EH (cell line): ENCODE data around the gene CPN2.

Source experiments
- DNase-seq: peaks from one replicate; pipeline ENCODE4 v3.0.0-alpha.2; 2015; ENCODE audit warnings: low read depth

Gene CPN2

DNA sequence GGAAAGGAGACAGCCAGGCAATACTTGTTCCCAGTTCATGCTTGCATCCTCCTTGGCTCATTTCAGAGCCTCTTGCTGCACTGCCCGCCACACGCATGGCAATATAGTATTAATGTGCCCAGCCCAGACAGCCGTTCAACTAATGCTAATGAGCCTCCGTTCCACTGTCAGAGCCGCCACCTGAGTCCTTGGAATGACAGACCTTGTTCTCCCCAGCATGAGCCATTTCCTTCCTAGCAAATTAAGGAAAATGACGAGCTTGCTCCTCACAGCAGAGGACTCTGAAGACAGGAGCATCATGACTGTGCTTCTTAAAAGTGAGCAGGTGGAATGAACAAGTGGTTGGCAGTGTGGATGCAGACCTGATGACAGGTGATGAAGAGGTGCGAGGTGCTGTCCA is 29.2 kb upstream of the CPN2 start:
- DNase-seq = no peak

DNA sequence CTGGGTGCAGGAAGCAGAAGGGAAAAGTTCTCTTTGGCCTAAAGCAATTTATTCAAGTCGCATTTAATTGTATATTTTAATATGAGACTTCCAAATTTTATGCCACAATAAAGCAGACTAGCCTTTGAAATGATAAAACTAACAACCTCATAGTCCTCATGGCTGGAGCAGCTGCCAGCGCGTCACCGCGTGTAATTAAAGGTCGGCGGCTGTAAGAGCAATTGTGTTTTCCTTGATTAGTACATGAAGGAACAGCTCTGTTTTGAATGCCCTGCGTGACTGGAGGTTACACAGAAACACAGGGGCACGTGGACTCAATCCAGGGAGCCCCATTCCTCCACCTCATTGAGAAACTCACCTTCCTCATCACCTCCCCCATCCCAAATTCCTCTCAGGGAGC is 28.5 kb upstream of the CPN2 start:
- no peak for DNase-seq

DNA sequence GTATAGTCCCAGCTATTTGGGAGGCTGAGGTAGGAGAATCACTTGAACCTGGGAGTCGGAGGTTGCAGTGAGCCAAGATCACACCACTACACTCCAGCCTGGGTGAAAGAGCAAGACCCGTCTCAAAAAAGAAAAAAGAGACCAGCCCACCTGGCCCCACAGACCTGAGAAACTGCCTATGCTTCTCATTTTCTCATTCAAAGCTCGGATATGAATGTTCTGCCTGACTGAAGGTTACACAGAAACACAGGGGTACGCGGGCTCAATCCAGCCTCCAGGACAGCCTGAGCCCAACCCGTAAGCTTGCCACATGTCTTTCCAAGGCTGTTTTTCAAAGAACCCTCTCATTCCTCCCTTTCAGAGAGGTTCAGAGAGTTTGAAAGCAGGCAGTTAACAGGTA is 28.1 kb upstream of the CPN2 start:
- DNase-seq = no peak

DNA sequence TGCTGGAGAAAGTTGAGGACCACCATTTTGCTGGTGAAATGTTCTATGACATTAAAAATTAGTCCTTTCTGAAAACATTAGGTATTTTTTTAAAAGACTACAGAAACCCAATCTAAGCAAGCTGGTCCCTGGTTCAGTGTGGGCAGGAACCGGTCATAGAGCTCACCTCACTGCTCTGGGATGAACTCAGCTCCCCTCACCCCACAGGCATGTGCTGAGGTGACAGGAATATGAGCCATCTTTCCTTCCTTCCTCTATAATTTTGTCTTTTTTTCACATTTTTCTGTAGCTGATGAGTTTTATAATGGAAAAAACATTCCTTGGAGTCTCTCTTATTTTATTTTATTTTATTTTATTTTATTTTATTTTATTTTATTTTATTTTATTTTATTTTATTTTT is 26.6 kb upstream of the CPN2 start:
- no peak for DNase-seq

DNA sequence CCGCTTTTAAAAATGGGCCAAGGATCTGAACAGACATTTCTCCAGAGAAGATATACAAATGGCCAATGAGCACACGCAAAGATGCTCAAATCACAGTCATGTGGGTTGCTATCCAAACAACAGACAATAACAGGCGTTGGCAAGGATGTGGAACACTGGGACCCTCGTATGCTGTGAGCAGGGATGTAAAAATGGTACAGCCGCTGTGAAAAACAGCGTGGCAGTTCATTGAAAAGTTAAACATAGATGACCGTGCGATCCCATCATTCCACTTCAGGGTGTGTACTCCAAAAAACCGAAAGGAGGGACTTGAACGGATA is 25.1 kb upstream of the CPN2 start:
- no peak for DNase-seq

DNA sequence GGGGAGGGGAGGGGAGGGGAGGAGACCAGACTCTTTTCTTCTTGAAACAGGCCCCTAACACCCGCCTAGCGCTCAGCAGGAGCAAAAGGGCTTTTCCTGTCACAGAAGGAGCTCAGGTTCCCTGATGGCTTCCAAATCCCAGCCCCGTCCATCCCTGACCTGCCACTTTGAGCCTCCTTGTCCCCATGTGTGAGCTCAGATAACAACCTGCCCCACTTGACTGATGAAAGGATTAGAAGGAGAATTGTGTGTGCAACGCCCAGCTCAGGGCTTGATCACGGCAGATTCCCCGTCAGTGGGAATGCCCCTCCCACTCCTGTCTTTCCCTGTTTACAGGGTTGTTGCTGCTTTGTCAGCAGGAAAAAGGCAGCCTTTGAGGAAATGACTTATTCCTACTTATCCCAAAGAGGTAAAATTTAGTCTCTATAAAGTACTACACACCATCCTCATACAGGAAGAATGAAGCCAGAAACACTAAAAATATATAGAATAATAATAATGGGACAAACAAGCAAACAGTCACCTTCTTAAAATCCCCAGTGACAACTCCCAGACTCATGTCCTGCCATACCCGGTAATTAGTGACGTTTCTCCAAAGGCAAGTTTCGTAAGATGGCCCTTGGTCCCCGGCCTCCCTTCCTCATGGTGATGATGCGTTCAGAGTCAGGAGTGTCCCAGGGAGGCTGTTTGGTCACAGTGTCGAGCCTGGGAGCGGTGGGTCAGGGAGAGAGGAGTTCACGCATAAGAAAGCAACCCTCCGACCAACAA is 24.5 kb upstream of the CPN2 start:
- no peak for DNase-seq

DNA sequence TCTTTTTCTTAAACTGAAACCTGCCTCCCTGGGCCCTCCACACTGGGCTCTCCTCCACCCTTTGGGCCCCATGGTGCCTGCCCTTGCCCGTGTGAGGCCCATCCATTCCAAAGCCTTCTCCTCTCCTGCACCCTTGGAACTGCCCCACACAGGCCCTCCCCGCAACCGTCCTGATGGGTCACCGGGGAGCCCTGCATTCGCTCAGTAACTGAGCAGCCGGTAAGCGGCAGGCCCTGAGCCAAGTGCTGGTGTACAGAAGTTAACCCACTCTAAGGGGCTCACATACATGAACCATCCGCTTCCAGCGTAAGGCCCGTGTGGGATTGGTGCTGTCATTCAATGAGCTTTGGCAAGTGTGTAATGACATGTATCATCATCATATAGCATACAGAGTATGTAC is 23.8 kb upstream of the CPN2 start:
- DNase-seq = no peak

DNA sequence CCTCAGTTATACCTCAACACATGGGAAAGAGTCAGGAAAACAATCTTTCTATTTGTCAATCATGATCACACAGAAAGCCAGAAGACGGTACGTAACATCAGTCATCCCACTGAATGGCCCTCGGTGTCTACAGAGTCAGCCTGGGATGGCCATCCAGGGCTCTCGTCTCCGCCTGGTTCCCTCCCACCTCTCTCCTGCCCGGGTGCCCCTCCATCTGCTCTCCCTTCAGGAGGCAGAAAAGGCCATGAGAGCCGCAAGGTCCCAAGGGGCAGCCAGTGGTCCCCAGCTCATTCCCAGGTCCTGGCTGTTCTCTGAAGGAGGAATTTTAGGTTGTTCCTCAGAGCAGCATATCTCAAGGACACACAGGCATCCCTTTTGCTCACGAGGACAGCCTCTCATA is 22.8 kb upstream of the CPN2 start:
- DNase-seq = no peak

DNA sequence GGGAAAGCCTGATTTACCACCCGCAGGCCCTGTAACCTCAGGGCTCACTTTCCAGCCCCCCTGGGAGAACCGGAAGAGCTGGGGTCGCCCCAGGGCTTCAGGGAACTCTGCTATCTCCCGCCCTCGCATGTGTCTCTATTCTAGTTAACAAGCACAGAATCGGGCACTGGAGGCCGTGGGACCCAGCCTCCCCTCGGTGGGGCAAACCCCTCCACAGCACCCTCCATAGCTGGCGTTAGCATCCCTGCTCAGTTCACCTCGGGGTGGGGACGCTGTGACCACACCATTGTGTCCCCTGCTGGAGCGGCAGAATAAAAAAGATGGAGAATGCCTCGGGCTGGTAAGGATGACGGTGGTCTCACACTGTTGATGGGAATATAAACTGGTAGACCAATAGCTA is 21.9 kb upstream of the CPN2 start:
- DNase-seq = no peak

DNA sequence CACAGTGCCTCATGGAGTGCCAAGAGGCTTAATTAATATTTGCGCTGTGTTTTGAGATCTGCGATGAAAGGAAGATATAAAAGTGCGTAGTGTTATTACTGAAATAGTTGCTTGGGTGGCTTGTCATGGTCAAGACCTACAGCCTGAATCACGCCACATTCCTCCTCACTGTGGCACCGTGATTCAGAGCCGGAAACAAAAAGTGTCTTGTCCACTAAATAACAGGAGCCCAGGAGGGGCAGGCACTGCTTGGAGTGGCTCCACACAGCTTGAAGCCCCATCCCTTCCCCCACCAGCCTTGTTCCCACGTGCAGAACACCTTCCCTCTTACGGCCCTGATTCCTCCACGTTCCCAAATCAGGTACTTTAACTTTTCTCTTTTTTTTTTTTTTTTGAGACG is 19.6 kb upstream of the CPN2 start:
- DNase-seq = no peak

DNA sequence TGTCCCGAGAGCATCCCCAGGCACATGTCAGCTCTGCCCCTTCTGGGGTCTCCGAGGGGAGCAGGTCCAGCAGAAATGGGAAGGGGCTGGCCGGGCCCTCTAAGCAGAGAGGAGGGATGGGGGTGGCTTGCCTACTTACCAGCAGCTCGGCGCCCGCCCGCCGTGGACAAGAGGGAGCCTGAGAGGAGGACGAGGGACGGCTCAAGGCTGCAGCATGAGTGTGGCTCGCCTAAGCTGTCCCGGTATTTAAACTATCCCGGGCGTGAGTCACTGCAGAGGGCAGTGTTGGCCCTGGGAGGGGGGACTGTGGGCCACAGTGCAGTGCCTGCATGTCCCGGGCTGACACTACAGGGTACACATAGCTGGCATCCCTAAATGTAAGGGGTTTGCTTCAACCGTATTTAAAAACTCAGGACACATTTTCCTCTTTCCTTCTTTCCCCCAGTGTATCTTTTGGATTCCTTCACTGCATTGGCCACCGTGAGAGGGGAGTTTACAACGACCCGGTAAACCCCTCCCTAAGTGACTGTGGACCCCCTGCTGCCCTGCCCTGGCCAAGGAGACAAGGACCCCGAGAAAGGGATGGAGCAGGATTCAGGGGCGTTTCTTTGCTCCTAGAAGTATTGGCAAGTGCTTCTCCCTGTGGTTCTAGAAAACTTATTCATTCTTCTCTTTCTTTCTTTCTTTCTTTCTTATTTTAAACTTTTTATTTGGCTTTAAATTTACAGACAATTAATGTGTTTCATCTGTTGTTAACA is 18.6 kb upstream of the CPN2 start, which contains the start of gene LRRC15:
Gene LRRC15, minus strand, starts transcription at position 222 of the 758 bp plus-strand sequence. CDS start 8,700 bp downstream, outside the sequence.
- peak; percentile 86 for DNase-seq

DNA sequence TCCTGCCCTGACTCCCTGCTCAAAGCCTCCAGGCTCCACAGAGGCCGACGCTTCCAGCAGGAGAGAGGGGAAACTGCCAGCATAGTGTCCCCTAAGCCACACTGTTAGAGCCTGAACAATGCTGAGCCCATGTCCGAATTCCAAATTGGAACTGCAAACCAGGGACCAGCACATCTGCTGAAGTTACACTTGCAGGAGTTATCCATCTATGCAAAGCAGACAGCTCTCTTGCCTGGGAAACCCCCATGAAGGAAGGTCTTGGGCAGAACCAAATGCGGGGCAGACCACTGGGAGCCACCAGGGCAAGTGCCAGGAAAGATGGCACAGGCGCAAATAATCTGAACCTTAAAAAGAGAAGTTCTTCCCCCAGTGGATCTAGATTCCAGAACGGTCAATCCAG is 17.8 kb upstream of the CPN2 start:
- DNase-seq = no peak

DNA sequence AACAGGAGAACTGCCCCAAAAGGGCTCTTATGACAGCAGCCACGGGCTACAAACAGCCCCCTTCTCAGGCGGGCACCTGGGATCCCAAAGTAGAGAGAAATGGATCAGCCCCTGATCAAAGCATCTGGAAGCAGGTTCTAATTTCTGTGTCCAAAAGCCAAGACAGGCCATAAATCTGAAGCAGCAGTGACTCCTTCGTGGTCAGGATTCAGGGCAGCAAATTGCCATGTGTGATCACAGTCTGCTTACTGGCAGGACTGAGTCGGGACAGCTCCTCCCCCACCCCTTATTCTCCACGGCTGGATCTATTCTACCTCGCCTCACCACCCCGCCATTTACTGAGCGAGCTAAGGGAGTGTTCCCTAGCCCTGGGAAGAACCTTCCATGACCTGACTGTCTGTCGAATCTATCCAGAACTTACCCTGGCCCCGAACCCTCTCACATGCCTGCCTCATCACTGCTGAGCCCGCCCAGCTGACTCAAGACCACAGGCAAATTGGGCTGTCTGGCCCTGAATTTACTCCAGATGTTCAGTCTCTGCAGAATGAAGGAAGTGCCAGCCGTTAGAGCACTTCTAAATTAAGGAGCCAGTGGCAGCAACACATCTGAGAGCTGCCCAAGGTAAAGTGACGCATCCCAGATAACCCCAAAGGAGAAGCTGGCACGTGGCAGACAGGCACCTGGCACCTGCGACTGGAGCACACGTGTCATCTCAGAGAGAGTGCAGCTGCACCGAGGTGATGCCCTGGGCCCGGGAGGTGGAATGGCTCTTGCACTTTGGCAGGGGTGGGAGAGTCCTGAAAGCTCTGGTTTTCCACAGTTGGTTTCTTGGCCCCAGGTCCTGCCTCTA is 17.1 kb upstream of the CPN2 start:
- peak; percentile 72 for DNase-seq

DNA sequence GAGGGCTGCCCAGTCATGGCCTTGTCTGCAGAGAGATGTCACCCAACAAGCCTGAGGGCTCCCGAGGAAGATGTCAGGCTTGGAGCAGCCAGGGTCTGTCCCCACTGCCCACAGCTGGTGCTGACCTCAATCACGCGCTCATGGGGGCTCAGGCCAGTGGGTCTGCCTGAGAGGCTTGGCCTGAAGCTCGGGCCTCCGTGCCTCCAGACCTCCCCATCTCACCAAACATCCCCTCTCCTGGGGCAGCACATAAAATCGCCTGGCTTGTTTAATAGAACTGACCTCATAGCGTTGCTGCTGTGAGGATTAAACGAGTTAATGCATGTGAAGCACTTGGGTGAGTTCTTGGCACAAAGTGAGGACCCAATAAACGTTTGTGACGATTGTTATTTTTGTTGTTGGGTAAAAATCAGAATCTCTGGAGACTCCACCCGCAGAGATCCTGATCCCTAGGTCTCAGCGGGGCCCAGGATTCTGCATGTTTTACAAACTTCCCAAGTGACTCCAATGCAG is 14.9 kb upstream of the CPN2 start:
- no peak for DNase-seq

DNA sequence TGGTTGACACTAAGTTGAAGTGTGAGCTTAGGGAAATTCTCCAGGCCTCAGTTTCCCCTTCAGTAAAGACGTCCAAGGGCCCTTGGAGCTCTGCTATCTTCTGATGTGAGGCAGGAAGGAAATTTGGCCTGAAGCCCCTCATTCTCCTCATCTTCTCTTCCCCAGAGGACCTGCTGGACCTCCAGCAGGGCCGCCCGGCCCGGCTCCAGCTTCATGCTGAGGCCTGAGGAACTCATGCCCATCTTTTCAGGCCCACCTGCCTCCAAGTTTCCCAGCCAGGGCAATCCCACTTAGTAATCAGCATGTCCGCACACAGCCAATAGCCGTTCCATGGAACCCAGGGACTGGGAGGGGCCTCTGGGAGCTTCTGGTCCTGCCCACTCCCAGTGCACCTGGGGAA is 14.4 kb upstream of the CPN2 start:
- DNase-seq = no peak

DNA sequence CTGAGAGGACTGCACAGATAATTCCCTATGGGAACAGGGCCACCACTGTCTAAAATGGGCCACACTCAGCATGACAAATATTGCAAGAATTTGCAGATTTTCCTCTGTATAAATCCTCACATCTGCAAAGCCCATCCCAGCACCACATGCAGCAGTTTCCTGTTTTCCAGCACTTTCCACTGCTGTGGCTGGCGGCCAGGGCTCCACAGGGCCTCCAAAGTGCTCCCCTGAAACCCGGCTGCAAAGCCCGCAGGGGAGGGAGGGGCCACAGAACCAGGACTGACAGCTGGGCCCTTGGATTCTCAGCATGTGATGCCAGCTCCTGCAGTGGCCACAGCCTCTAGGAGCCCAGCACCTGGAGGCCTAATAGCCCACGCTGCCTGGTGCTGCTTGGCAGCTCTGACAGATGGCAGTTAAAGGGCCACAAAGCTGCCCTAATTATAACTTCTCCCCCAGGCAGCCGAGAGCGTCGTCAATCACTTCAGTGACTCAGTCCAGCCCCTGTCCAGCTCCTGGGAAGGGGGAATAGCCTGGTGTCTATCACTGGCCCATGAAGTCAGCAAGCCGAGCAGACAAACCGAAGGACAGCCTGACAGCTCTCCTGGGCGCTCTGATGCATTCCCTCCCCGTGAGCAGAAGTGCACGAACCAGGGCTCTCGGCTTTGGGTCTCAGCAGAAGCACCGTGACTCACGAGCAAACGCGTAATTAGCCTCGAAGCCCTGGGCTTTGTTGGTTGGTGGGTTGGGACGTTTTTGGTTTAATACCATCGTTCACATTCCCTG is 13.7 kb upstream of the CPN2 start:
- peak; percentile 86 for DNase-seq

DNA sequence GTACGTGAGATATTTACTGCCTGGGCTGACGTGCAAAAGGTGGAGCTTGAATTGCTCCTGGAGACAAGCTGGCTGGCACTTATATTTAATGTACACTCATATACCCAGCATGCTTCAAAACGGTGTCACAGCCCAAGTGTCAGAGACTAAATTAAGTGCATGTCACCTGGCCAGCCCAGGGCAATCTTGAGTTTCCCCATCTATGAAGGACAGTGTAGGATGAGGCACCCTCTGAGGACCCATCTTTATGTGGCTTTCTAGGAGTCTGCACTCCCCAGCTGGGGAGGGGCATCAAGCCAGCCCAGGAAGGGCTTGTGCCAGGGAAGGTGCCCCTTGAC is 13.2 kb upstream of the CPN2 start:
- DNase-seq = no peak

DNA sequence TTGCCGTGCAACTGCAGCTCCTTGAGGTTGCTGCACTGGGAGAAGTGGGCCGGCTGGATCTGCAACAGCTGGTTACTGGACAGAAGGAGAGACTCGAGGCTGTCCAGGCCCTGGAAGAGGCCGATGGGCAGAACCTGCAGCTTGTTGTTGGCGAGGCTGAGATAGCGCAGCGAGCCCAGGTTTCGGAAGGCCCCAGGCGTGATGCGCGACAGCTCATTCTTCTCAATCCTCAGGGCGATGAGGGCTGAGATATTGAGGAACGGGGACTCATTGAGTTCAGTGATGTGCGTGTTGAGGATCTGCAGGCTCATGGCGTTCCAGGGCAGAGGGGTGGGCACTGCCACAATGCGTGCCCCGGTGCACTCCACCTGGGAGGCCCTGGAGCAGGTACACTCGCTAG is 9.4 kb upstream of the CPN2 start:
- no peak for DNase-seq

DNA sequence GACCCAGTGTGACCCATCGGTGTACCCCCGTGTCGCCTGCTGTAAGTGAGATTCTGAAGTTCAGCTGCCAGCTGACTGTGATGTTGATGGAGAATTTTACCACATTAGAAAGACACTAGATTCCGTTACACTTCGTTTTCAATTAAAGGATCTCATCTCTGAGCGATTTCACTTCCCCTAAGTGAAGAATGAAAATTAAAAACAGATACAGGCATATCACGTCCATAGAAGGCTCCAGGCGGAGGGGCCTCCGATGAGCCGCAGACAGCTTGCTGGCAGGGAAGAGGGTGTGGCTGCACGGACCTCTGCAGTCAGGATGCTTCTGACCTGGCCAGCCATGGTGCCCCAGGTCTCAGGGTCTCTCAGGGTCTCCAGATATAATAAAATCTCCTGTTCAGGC is 6.6 kb upstream of the CPN2 start:
- DNase-seq = no peak

DNA sequence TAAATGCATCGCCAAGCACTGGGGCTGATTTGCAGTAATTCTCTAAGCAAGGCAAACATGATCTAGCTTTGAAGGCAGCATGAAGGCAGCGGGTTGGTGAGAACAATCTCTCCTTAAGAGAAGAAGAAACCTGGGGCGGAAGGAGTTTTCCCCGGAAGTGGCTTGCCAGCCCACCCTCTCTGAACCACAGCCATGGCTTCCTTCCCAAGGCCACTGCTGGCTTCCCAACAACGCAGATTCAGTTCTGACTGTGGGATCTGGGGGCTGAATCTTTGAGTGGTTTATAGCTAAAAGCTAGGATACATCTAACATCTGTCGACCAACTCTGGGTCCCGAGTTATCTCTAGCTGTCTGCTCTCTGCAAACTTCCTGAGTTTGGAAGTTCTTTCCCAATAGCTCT is 4.3 kb upstream of the CPN2 start:
- no peak for DNase-seq

DNA sequence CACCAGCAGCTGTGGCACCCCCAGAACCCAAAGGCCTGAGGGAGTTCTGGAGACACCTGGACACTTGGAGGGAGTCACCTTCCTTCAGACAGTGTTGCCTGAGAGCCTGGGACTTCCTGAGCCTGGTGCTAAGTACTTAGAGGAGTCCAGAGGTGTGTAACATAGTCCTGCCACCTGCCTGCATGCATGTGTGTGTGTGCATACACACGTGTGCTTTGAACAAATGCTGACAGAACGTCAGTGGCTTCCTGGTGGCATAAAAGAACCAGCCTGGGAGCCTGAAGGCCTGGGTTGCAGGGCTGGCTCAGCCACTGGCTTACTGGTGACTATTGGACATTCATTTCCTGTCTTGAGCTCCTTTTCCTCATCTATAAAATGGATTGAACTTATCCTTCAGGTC is 3.2 kb upstream of the CPN2 start:
- DNase-seq = no peak

DNA sequence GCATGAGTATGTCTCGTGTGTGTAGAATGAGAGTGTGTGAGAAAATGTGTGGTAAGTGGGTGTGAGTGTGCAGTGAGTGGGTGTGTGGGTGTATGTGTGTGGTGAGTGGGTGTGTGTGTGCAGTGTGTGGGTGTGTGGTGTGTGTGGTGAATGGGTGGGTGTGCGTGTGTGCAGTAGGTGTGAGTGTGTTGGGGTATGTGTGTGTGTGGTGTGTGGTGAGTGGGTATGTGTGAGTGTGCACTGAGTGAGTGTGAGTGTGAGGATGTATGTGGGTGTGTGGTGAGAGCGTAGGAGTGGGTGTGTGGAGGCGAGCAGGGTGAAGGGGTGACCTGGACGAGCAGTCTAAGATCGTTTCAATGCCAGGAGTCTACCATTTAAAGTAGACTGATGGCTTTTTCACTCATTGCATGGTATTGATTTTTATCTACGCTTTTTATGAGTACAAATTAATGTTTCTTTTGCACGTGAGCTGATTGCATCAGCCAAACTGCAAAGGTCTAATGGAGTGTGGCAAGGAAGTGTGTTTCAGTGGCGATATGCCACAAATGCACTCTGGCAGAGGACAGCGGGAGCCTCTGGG is 1.6 kb upstream of the CPN2 start:
- no peak for DNase-seq
